ENCODE measurements around the gene R3HCC1L. TPM values are rescaled to one million over a fixed set of nuclear protein-coding genes. Genes with fewer than 3 reads are reported as not detected.
"Not testable (repeated sequence)": the region's sequence is repeated elsewhere in the genome, so short reads cannot be mapped to it uniquely, and the experiment has no call there.

The R3HCC1L gene
- total RNA-seq, 2 donors from 2014 or later = 12.3 to 14.3 TPM

DNA sequence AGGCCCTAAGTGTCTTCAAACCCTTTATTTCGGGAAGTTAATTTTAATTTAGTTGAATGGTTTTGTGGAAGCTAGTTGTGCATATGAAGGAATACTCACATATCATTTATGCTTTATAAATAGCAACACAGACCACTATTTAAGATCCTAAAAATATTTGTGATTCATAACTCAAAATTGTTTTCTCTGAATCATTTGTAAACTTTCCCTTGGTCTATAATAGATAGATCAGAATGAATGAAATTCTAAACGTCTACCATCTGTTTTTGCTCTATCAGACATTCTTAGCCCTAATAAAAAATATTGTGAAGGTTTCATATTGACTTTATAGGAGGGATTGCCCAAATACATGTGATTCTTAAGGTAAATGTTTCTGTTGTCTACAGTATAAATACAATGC is 90.1 kb downstream of the R3HCC1L start:
- Histone ChIP-seq H3K9me3 (peaks cover 7% of the 10 kb centered on the region), H3K27ac (no peak overlapping the region), H3K36me3 (no peaks in the 10 kb centered on the region), H3K27me3 (replicated peaks; ENCODE audit: insufficient read depth) (no peaks in the 10 kb centered on the region), H3K4me3 (no peak overlapping the region), H3K4me1 (ENCODE audit: control insufficient read depth in 1 of 2, low read depth in 2 of 2) (peaks cover 14% of the 10 kb centered on the region in 2 donors)
- TF ChIP-seq, protein P1, sequence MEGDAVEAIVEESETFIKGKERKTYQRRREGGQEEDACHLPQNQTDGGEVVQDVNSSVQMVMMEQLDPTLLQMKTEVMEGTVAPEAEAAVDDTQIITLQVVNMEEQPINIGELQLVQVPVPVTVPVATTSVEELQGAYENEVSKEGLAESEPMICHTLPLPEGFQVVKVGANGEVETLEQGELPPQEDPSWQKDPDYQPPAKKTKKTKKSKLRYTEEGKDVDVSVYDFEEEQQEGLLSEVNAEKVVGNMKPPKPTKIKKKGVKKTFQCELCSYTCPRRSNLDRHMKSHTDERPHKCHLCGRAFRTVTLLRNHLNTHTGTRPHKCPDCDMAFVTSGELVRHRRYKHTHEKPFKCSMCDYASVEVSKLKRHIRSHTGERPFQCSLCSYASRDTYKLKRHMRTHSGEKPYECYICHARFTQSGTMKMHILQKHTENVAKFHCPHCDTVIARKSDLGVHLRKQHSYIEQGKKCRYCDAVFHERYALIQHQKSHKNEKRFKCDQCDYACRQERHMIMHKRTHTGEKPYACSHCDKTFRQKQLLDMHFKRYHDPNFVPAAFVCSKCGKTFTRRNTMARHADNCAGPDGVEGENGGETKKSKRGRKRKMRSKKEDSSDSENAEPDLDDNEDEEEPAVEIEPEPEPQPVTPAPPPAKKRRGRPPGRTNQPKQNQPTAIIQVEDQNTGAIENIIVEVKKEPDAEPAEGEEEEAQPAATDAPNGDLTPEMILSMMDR (IDR thresholded peaks at IDR 0.05) = no peak
- no peak for ATAC-seq (ENCODE audit: insufficient number of reproducible peaks, low FRiP score, low read depth)
- DNase-seq (ENCODE audit: low spot score) = no peak

DNA sequence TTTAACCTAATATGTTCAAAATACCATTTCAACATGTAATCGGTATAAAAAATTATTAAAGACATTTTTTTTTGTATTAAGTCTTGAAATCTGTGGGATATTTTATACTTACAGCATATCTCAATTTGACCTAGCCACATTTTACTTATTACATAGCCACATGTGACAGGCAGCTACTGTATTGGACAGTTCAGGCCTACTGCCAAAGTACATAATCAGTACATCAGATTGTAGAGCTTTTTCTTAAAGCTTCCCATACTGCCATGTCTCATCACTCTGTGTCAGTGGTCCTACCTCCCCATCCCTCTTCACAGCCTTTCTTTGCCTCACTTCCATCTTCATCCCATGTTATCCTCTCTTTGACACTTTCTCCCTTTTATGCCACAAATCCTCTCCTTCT is 90.5 kb downstream of the R3HCC1L start:
- H3K9me3 ChIP-seq = peaks cover 2% of the 10 kb centered on the region
- no peak for ATAC-seq (ENCODE audit: insufficient number of reproducible peaks, low FRiP score, low read depth)

DNA sequence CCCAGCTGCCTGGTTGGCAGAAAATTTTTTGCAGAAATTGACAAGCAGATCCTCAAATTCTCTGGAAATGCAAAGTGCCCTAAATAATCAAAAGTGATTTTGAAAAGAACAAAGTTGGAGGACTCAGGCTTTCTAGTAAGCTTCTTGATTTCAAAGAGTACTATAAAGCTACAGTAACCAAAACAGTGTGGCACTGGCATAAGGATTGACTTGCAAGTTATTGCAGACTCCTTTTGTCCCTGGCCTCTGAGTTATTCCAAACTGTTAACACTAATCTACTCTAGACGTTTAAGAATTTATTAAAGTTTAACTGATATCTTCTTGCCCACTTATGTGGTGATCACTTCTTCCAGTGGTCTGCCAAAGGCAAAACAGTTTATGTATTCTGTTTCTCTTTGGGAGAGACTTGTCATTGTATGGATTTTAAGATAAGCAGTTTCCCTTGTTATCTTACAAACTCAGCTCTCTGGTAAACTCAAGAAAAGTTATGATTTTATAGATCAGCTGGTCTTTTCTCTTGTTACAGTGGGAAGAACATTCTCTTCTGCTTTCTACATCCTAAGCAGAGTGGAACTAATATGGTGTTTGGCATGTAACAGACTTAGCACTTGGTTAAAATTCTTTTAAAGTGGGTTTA is 92.2 kb downstream of the R3HCC1L start:
- H3K27ac ChIP-seq = no peak overlapping the region
- DNase-seq (ENCODE audit: low spot score) = no peak
- no peak for ATAC-seq (ENCODE audit: insufficient number of reproducible peaks, low FRiP score, low read depth)
- H3K9me3 ChIP-seq = no peaks in the 10 kb centered on the region
- no peak overlapping the region for H3K4me3 ChIP-seq
- H3K27me3 ChIP-seq (replicated peaks; ENCODE audit: insufficient read depth) = no peaks in the 10 kb centered on the region
- peaks cover 14% of the 10 kb centered on the region in 2 donors for H3K4me1 ChIP-seq (ENCODE audit: control insufficient read depth in 1 of 2, low read depth in 2 of 2)
- TF ChIP-seq, protein P1 (IDR thresholded peaks at IDR 0.05) = no peak
- no peaks in the 10 kb centered on the region for H3K36me3 ChIP-seq

More for the DNA sequence above, 90.5 kb downstream of the R3HCC1L start:
- TF ChIP-seq, protein P1 (IDR thresholded peaks at IDR 0.05) = no peak
- Histone ChIP-seq H3K36me3 (no peaks in the 10 kb centered on the region), H3K4me1 (ENCODE audit: control insufficient read depth in 1 of 2, low read depth in 2 of 2) (peaks cover 14% of the 10 kb centered on the region in 2 donors), H3K4me3 (no peak overlapping the region), H3K27me3 (replicated peaks; ENCODE audit: insufficient read depth) (no peaks in the 10 kb centered on the region), H3K27ac (no peak overlapping the region)
- DNase-seq (ENCODE audit: low spot score) = no peak

DNA sequence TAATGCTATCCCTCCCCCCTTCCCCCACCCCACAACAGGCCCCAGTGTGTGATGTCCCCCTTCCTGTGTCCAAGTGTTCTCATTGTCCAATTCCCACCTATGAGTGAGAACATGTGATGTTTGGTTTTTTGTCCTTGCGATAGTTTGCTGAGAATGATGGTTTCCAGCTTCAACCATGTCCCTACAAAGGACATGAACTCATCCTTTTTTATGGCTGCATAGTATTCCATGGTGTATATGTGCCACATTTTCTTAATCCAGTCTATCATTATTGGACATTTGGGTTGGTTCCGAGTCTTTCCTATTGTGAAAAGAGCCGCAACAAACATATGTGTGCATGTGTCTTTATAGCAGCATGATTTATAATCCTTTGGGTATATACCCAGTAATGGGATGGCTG is 93.3 kb downstream of the R3HCC1L start:
- not testable (repeated sequence) for H3K36me3 ChIP-seq; ATAC-seq (ENCODE audit: insufficient number of reproducible peaks, low FRiP score, low read depth); H3K27ac ChIP-seq; H3K9me3 ChIP-seq; H3K4me3 ChIP-seq; H3K27me3 ChIP-seq (replicated peaks; ENCODE audit: insufficient read depth); DNase-seq (ENCODE audit: low spot score)
- H3K4me1 ChIP-seq (ENCODE audit: control insufficient read depth in 1 of 2, low read depth in 2 of 2) = peaks cover 14% of the 10 kb centered on the region in 2 donors

DNA sequence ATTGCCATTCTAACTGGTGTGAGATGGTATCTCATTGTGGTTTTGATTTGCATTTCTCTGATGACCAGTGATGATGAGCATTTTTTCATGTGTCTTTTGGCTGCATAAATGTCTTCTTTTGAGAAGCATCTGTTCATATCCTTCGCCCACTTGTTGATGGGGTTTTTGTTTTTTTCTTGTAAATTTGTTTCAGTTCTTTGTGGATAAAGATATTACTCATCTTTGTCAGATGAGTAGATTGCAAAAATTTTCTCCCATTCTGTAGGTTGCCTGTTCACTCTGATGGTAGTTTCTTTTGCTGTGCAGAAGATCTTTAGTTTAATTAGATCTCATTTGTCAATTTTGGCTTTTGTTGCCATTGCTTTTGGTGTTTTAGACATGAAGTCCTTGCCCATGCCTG is 93.8 kb downstream of the R3HCC1L start:
- ATAC-seq (ENCODE audit: insufficient number of reproducible peaks, low FRiP score, low read depth); H3K4me3 ChIP-seq: not testable (repeated sequence)

DNA sequence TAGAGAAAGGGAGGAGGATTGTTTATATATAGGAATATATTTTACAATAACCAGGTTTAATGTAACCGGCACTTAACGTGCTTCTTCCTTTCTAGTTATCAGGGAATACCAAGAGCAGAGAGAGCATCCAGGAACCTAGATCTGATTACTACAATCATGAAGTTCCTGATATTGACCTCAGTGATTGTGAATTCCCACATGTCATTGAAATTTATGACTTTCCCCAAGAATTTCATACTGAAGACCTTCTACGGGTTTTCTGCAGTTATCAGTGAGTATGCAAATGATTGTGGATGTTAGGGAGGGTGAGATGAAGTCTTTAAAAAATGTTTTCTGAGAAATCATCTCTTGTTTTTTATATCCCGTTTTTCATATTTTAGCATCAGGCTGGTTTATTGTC is 97.0 kb downstream of the R3HCC1L start:
- Histone ChIP-seq H3K4me1 (ENCODE audit: control insufficient read depth in 1 of 2, low read depth in 2 of 2) (no peaks in the 10 kb centered on the region), H3K9me3 (no peaks in the 10 kb centered on the region), H3K27me3 (replicated peaks; ENCODE audit: insufficient read depth) (no peaks in the 10 kb centered on the region), H3K36me3 (peaks cover 8% of the 10 kb centered on the region), H3K4me3 (no peak overlapping the region), H3K27ac (no peak overlapping the region)
- DNase-seq (ENCODE audit: low spot score) (no peak), ATAC-seq (ENCODE audit: insufficient number of reproducible peaks, low FRiP score, low read depth) (no peak)
- TF ChIP-seq, protein P1 (IDR thresholded peaks at IDR 0.05) = no peak

More for the DNA sequence above, 93.8 kb downstream of the R3HCC1L start:
- not testable (repeated sequence) for H3K36me3 ChIP-seq; H3K9me3 ChIP-seq; H3K27ac ChIP-seq; H3K27me3 ChIP-seq (replicated peaks; ENCODE audit: insufficient read depth); DNase-seq (ENCODE audit: low spot score)
- peaks cover 14% of the 10 kb centered on the region in 2 donors for H3K4me1 ChIP-seq (ENCODE audit: control insufficient read depth in 1 of 2, low read depth in 2 of 2)

All from thoracic aorta (tissue), 2 donors.